ENCODE measurements around the gene TBC1D16.

The TBC1D16 gene

GRCh38 chr17:79985943-79986391 lies 49.7 kb downstream of the TBC1D16 start:
- DNase-seq: no peak

DNA sequence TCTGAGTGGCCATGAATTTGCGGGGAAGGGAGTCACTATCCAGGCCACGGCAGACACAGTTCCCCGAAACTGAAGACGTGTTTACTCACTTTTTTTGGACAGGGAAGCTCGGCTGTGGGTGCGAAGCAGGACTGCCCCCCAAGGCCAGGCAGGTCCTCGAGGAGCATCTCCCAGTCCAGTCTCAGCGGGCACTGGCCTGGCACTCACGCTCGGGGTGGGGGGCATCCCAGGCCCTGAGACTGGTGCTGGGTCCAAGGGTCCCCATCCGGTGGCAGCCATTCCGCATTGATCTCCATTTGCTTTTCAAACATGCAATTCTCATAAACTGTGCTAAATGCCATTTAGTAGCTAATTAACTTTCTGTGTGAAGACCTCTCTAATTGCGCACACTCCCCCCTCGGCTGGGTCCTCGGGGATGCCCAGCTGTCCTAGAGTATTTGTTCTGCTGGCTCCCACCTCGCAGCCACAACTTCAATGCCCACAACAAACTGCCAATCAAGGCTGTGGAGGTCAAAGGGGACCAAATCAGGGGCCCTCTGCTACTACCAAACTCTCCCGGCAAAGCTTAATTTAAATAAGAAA lies 50.2 kb downstream of the TBC1D16 start:
- DNase-seq: no peak

GRCh38 chr17:79984877-79985276 lies 50.8 kb downstream of the TBC1D16 start:
- no peak for DNase-seq

DNA sequence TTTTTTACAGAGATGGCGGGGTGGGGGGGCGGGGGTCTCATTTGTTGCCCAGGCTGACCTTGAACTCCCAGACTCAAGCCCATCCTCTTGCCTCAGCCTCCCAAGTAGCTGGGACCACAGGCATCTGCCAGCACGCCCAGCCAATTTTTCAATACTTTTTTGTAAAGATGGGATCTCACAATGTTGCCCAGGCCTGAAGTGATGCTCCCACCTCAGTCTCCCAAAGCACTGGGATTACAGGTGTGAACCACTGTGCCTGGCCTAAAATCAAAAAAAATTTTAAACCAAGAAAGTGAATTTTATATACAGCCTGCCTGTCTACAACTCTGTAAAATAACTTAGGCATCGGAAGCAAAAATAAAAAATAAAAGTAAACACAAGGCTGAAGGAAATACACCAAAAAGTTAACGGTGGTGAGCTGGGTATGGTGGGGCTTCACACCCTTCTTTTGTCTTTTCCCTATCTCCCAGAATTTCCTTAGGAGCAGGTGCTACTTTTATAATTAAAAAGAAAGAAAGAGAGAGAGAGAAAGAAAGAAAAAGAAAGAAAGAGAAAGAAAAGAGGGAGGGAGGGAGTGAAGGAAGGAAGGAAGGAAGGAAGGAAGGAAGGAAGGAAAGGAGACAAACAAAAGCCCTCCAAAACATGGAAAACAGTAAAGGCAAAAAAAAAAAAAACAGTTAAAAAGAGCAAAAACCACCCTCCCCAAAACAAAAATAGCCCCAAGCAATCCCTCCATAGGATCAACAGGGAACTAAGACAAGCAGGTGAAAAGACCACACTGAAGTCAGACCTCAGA lies 51.4 kb downstream of the TBC1D16 start:
- DNase-seq: no peak

- no peak for DNase-seq
Measured at GRCh38 chr17:79983456-79983855, 52.2 kb downstream of the TBC1D16 start.

- no peak for DNase-seq
Measured at GRCh38 chr17:79982986-79983385, 52.7 kb downstream of the TBC1D16 start.

GRCh38 chr17:79981661-79982101 lies 54.0 kb downstream of the TBC1D16 start:
- DNase-seq: no peak

DNA sequence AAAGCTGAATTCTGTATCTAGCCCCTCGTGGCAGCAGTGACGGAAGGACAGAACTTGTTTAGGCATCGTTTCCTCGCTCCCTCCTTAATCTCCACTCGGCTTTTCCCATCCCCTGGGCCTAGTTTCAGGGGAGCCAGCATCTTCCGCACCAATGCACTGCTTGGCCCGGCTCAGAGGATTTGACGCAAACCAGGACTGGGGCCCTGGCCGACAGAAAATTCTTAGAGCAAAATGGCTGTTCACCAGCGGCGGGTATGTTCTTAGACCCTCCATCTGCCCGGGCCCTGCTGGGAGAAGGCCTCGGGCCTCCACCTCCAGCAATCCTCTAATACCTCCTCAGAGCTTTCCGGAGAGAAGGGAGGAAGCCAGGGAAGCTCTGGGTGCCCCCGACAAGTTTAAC lies 54.6 kb downstream of the TBC1D16 start:
- DNase-seq: no peak

DNA sequence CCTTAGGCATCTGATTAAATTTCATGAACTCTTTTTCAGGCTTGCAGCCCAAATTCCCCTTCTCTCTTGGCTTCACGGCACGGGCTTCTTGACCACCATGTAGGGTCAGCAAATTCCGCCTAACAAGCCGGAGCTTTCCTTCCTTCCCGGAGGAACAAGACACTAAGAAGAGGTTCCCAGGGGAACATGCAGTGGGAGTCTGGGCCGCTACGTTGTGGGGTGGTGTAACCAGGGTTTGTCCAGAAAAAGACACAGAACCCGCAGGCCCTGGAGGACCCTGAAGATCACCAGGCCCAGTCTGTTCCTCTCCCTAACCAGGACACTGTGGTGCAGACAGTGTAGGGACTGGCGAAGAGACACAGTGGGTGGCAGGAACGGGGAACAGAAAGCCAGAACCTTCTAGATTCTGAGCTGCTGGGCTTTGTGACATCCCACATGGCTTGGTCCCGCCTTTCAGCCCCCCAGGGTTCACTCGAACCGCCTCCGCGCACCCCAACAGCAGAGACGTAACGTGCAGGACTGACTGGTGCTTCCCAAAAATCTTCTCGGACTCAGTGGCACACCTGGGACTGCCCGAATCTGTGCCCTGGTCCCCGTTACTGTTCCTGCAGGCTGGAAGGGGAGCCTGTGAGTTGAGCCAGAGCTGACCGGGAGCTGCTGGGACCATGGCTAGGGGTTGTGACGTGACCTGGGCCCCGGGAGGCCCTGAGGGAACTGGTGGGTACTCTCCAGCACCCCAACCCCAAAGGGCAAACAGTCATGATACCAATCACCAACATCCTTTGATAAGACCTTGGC lies 55.2 kb downstream of the TBC1D16 start:
- DNase-seq: no peak

DNA sequence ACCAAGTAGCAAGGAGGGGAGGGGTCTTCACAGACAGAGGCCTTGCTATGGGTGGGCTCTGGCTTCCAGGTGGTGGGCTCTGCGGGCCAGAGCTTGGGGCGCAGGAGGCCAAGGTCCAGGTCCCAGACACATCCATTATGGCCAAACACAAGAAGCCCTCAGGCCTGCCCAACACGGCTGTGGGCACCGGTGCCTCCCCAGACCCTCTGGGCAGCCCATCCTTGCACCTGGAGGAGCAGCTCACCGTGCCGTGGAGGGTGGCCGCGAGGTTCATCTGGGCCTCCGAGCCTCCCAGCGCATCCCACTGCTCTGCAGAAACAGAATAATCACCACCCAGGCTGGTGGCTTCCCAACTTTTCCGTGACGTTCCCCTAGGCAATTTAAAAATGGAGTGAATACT lies 55.9 kb downstream of the TBC1D16 start:
- DNase-seq: no peak

DNA sequence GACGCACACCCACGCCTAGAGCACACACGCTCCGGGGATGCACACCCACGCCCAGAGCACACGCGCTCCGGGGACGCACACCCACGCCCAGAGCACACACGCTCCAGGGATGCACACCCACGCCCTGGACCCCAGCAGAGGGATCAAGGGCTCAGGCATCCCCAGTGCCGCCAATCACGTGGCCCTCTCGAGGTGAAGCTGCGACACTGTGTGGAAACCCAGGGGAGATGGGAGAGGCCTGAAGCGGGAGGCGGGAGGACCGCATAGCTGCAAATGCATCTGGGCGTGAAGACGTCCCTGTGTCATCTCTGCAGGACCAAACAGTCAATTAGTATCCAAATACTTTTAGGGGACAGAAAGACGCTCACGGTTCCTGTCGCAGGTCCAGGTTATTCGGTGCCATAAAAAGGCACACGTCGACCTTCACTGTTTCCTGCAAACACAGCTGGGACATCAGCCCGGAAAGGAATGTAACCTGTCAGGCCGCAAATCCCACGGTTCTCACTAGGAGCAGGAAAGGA lies 56.4 kb downstream of the TBC1D16 start:
- DNase-seq: no peak

GRCh38 chr17:79978548-79978855 lies 57.2 kb downstream of the TBC1D16 start:
- DNase-seq: no peak

DNA sequence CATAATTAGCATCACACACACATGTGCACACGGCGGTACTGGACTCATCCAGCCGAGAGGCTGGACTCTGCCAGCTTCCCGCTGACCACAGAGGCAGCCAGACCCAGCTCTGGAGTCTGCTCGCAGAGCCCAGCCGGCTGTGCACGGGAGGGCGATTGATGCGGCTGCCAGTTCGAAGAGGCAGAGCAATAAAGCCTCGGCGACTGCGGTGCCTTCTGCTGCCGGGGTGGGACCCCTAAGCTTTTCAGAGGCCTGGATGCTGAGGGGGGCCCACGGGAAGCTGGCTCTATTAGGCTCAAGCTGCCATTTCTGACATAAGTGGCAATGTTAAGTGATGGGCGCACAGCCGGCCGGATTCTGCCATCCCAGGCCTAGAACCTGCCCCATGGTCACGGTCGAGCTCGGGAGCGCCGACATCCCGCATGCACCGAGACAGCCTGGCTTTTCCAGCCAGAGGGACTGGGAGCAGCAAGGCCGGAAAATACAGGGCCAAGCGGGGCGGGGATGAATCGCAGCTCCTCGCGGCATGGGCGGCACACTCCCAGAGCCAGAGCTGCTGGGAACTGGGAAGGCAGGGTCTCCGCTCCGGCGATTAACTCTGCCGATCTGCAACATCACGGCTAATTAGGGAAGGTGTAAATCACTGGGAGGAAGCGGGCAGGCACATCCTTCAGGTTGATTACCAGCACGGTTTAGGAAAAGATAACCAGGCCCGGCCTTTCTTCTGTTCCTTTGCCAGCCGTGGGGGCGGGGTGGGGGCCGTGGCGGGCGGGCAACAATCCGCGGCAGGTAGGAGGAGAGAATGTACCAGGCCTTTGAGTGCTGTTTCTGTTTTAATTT lies 57.7 kb downstream of the TBC1D16 start:
- no peak for DNase-seq

- DNase-seq: no peak
Measured at GRCh38 chr17:79977161-79977631, 58.5 kb downstream of the TBC1D16 start.

GRCh38 chr17:79976451-79976850 lies 59.2 kb downstream of the TBC1D16 start:
- no peak for DNase-seq

DNA sequence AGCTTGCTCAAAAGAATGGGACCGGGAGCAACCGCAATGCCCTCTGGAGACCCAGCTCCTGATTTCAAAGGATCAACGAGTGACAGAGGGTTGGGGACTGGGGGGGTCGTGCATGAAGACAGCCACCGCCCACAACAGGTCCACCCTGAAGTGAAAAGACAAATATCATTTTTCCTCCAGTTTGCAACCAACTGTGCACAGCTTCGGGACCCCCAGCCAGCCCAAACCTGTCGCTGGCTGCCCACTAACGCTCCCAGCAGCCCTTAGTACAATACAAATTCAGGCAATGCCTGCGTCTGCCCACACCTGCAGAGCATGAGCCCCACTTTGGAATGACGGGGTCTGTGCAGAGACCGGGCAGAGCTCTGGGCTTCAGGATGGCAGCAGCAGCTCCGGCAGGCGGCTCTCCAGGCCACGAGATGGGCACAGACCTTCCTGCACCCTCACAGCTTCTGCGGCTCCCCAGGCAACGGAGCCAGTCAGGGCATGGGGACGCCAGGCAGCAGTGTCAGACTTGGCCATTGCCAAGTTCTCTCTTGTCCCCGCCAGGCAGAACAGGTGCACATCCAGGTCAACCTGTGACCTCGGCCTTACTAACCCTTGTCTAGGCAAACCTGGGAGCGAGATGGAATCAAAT lies 60.1 kb downstream of the TBC1D16 start:
- DNase-seq: no peak

DNA sequence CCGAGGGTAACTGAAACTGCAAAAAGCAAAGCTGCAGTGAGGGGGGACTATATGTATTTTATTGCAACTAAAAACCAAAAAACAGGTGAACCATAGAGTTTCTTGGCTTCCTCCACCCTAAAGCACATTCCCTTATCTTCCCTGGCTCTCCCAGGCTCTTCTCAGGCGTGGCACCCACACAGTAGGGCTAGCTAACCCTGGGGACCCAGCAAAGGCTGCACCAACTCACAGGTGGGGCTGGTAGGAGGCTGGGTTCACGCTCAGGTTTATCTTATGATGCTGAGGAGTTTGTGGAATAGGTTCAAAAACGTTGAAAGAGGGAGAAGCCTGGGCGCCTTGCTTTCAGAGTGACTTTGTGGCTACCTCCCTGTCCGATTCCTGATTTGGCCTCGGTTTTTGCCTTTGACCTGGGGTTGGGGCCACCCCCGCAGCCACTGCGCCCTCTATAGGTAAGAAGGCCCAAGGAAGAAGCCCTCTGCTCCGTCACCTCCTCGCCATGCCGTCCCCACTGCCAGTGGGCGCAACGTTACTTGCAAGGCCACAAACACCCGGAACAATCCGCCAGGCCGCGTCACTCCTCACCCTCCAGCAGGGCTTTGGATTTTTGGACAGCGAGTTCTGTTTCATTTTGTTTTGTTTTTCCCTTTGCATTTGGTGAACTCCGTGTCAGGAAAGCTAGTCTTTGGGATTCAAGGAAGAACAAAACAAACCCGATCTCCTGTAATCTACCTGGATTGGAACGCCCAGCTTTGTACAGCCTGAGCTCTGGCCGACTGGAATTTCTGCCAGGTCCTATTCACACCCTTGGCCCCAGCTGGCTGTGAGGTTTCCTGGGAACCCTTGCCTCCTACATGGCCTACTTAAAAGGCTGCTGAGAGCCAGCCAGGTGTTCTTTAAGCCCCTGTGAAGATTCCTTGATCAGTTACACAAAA lies 60.8 kb downstream of the TBC1D16 start:
- DNase-seq: no peak

- DNase-seq: no peak
Measured at GRCh38 chr17:79971651-79972050, 64.0 kb downstream of the TBC1D16 start.

DNA sequence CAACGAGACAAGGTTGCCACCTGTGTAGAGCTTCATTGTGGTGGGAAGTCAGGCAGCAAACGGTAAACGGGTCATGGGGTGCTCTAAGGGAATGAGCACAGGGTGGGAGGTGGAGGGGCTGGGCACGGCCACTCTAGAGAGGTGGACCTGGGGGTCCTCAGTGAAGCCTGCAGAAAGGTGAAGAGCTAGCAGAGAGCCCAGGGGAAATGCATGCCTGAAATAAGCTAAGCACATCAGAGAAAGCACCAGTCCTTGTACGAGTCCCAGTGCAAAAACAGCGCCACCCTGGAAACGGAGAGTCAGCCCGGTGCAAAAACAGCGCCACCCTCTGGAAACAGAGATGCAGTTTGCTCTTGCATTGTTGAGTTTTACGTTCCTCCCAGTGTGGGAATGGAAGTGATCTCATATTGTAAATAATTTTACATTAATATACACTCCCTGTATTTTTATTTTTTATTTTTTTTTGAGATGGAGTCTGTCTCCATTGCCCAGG lies 65.0 kb downstream of the TBC1D16 start:
- peak; percentile 20 for DNase-seq

DNA sequence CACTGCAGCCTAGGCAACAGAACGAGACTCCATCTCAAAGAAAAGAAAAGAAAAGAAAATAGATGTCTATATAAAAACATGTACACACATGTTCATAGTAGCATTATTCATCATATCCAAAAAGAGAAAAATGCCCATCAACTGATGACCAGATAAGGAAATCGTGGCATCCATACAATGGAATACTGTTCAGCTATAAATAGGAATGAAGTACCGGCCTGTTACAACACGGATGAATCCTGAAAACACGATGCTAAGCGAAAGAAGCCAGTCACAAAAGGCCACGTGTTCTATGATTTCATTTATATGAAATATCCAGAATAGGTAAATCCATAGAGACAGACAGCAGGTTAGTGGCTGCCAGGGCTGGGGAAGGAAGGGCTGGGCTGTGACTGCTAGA lies 65.8 kb downstream of the TBC1D16 start:
- no peak for DNase-seq

DNA sequence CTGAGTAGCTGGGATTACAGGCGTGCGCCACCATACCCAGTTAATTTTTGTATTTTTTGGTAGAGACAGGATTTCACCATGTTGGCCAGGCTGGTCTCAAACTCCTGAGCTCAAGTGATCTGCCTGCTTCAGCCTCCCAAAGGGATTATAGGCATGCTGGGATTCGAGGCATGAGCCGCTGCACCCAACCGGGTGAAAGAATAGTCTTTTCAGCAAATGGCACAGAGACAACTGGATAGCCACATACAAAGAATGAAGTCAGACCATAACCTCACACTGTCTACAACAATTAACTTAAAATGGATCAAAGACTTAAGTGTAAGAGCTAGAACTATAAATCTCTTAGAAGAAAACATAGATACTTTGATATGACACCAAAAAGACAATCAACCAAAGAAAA lies 67.6 kb downstream of the TBC1D16 start:
- DNase-seq: no peak

Measured in activated CD4-positive, alpha-beta T cell treated with anti-CD3 and anti-CD28 coated beads for 48 hours (primary cell).